ENCODE results near the gene INPP5J.
"Not testable (repeated sequence)": the region's sequence is repeated elsewhere in the genome, so short reads cannot be mapped to it uniquely, and the experiment has no call there.

The INPP5J gene, protein sequence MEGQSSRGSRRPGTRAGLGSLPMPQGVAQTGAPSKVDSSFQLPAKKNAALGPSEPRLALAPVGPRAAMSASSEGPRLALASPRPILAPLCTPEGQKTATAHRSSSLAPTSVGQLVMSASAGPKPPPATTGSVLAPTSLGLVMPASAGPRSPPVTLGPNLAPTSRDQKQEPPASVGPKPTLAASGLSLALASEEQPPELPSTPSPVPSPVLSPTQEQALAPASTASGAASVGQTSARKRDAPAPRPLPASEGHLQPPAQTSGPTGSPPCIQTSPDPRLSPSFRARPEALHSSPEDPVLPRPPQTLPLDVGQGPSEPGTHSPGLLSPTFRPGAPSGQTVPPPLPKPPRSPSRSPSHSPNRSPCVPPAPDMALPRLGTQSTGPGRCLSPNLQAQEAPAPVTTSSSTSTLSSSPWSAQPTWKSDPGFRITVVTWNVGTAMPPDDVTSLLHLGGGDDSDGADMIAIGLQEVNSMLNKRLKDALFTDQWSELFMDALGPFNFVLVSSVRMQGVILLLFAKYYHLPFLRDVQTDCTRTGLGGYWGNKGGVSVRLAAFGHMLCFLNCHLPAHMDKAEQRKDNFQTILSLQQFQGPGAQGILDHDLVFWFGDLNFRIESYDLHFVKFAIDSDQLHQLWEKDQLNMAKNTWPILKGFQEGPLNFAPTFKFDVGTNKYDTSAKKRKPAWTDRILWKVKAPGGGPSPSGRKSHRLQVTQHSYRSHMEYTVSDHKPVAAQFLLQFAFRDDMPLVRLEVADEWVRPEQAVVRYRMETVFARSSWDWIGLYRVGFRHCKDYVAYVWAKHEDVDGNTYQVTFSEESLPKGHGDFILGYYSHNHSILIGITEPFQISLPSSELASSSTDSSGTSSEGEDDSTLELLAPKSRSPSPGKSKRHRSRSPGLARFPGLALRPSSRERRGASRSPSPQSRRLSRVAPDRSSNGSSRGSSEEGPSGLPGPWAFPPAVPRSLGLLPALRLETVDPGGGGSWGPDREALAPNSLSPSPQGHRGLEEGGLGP

DNA sequence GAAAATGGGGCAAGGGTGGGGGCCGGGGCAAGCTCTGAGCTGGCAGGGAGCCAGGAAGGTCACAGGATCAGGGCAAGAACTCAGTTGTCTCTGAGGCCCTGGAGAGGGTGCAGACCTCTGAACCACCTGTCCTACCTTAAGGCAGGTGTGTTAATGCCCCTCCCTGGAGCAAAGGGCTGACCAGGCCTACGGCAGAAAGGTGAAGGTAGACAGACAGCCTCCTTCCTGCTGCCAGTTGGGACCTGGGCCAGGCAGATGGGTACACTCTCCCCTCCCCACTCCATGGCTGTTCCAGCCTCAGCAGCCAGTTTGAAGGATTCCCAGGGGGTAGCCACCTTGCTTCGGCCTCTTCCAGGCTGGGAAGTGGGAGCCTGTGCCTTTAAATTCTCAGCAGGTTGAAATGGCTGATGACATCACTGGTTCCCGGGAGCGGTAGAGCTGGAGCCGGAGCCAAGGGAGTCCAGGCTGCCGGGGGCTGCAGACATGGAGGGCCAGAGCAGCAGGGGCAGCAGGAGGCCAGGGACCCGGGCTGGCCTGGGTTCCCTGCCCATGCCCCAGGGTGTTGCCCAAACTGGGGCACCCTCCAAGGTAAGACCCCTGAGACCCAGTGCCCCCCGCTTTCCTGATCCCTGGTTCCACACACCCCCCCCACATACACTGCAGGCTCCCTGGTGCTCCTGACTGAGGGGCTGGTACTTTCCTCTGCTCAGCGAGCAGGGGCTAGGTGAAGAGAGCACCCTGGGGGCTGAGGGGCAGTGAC lies at the start of gene INPP5J:
INPP5J (plus strand) TSS at position 435 of the 760 bp plus-strand sequence; CDS start at position 484, 49 bp downstream.
- peak; percentile 28 for DNase-seq

DNA sequence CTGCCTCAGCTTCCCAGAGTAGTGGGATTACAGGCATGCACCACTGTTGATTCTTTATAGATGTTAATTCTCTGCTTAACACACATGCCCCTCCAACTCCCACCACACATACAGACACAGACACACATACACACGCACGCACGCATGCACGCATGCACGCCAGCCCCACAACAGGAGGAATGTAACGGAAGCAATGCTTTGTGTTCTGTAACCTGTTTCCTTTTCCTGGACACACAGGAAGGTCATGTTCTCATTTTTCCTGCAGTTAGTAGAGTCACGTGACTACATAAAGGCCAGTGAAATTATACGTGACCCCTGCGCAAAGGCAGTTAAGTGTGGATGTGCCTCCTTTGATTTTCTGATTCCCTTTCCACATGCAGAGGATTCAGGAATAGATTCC lies 49.6 kb upstream of the INPP5J start:
- DNase-seq = not testable (repeated sequence)

DNA sequence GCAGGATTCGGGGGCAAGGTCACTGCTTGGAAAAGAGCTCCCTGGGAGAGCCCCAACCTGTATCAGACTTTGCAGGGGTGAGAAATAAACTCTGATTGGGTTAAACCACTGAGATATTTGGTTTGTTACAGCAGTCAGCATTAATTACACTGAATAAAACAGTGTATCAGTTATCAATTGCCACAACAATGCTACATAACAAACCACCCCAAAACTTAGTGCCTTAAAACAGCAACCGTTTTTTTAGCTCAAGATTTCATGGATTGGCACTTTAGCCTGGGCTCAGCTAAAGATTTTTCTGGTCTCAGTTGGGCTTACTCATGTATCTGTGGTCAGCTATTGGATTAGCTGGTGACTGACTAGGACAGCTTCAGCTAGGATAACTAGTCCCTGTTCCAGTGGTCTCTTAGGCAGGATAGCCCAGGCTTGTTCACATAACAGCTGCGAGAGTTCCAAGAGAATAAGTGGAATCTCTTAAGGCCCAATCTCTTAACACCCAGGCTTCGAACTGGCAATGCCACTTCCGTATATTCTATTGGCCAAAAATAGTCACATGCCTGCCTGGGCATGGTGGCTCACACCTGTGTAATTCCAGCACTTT lies 49.1 kb upstream of the INPP5J start:
- DNase-seq = not testable (repeated sequence)

DNA sequence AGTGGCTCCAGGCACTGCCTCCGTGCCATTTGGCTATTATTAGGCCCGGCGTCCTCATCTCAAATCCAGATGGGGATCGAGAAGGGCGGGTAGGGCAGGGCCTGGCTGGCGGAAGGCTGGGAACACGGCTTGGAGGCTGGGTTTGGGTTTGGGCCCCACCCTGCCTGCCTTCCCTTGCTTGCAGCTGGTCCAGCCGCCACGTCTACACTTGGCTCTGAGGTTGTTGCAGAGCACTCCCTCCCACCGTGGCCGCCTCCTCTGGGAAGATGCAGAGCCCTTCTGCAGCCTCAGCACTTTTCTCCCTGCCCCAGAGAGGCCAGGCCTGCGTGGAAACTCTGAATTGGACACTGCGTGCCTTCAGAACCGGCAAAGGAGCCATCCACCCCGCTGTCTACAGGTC lies 46.8 kb upstream of the INPP5J start:
- DNase-seq = no peak

DNA sequence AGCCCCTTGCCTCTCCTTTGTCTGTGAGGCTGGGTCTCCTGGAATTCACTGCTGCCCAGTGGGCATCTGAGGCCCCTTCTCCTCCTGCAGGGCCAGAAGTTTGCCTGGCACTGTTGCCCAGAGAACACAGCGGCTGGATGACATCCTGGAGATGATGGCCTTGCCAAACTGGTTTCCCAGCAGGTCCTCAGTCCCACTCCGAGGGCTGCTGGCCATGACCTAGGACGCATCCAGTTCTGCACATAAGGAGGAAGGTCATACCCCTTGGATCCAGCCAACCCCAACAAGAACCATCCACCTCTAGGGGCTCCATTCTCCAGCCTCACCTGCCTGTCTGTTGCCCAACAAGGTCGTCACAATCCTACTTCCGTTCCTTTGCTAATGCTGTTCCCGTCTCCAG lies 45.1 kb upstream of the INPP5J start:
- no peak for DNase-seq

- DNase-seq = not testable (repeated sequence)
Measured at GRCh38 chr22:31078389-31078788, 44.4 kb upstream of the INPP5J start.

DNA sequence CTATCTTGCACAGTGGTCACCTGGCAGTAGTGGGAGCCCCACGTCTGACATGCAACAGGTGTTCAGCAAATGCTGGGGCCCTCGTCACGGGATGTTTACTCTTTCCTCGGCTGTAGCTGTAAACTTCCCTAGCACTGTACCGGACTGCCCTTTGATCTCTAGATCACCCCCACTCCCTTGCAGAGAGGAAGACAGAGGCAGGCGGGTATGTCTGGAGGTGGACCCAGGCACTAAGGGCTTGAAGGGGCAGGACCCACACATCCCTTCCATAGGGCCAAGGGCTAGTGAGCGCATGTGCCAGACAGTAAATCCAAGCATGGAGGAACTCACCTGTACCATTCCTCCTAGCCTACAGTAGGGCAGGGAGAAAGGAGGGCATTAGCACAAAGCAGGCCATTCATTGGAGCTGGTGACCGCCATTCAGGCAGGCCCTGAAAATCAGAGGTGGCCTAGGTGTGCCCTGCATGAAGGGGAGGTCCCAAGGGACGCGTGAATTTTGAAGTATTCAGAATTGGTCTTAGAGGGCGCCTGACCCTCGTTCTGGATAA lies 43.6 kb upstream of the INPP5J start:
- no peak for DNase-seq

GRCh38 chr22:31080164-31080847 lies 42.5 kb upstream of the INPP5J start:
- no peak for DNase-seq

- peak; percentile 83 for DNase-seq
Measured at GRCh38 chr22:31080848-31081649, 41.7 kb upstream of the INPP5J start, which contains the start of gene SMTN. Gene SMTN, plus strand, starts transcription at chr22:31081318. Its CDS starts 1,941 bp downstream, at chr22:31083259.

- no peak for DNase-seq
Measured at GRCh38 chr22:31081963-31082605, 40.7 kb upstream of the INPP5J start.

DNA sequence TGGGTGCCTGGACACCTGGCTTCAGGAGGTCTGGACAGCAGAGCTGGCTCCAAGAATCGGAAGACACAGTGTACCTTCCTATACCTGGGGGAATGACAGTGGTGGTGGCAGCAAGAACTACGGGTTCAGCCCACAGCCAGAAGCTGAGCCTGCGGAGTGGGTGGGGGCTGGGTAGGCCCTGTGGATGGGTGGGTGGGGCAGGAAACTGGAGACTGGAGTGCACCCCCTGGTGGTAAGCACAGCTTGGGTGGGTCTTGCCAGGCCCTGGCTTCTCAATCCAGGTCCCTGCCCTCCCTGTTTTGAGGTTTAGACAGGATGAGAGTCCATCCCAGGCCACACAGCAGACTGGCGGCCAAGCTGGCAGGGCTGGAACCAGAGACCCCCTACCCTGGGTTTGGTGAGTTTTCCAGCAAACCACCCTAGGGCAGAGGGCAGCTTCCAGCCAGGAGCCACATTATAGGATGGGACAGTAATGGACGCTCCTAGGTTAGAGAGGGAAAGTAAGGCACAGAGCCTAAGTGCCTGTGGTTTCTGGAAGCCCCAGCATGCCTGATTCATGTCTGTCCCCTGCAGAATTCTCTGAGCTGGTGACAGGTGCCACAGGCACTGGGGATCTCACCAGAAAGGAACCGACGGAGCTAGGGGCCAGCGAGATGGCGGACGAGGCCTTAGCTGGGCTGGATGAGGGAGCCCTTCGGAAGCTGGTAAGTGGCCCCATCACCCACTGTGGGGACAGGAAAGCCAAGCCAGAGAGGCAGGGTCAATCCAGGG lies 40.0 kb upstream of the INPP5J start:
- no peak for DNase-seq

DNA sequence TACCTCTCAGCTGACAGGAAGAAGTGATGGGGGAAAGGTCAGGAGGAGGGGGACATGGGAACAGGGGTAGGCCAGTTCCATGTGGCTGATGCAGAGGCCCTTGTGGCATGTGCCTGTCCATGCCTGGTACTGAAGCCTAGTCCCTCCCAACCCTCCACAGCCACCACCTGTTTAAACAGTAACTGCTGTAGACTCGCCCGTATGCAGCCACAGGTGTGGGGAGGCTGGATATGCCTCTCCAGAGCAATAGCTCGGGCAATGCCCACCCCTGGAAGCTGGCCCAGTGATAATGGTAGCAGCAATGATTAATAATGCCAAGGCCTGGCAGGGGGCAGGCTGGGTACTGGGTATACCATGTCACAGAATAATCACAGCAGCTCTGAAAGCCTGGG lies 39.4 kb upstream of the INPP5J start:
- peak; percentile 14 for DNase-seq

- DNase-seq = peak; percentile 59
Measured at GRCh38 chr22:31083923-31084810, 38.6 kb upstream of the INPP5J start.

GRCh38 chr22:31084811-31085492 lies 37.8 kb upstream of the INPP5J start:
- peak; percentile 59 for DNase-seq

DNA sequence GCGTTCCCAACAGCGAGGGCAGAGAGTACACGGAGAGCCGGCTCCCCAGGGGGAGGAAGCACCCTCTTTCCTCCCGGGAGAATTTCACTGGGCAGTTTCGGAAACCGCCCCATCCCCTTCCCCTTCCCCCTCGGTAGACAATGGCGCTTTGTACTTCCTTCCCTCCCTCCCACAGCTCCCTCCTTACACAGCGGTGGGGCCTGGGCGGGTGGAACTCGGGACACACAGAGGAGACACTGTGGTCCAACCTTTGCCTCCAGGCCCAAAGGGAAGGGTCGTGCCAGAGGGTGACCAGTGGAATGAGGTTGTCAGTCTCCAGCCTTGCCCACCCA lies 37.3 kb upstream of the INPP5J start:
- no peak for DNase-seq

- no peak for DNase-seq
Measured at GRCh38 chr22:31085928-31086327, 36.8 kb upstream of the INPP5J start.

DNA sequence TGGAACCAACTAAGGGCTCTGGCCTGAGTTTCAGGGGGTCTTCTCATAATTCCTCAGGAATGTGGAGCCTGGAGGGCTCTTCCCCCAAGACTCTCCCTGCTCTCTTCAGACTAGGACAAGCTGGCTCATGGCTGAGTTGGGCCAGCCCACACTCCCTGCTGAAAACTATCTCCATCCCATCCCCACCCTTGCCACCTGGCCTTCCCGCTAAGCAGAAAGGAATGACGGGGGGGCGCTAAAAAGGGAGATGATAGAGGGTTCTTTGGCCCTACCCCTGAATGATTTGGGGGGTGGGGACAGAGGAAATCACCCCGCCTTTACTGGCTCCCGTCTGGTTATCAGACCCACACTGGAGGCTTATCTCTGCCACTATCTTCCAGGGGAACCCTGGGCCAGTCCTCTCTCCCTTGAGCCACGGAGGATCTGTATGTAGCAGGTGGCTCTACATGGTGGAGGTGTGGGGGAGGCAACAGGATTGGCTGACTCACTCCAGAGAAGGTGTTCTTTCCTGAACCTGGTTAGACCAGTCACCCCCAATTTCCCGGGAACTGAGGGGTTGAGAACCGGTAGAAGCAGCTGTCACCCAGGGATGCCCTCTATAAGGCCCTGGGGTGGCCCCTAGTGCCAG lies 35.9 kb upstream of the INPP5J start:
- no peak for DNase-seq

Data from NCI-H526 treated with DMSO at 0.1 percent for 48 hours (cell line).